Neutrophil (primary cell): ENCODE data around the gene PERM1.
"Not testable (repeated sequence)": the region's sequence is repeated elsewhere in the genome, so short reads cannot be mapped to it uniquely, and the experiment has no call there.

ENCODE experiments used
- H3K27ac ChIP-seq: fragments of 200-600 bp; sonication (generic); 2 replicates; pipeline ENCODE4 v1.5.1; 2016; ENCODE audit warnings: mild to moderate bottlenecking, moderate library complexity
- H3K27me3 ChIP-seq: fragments of 200-600 bp; sonication (generic); 2 replicates; pipeline ENCODE4 v1.6.0; 2016; ENCODE audit warnings: mild to moderate bottlenecking
- H3K36me3 ChIP-seq: fragments of 200-600 bp; sonication (generic); 2 replicates; pipeline ENCODE4 v1.5.1; 2017
- H3K4me1 ChIP-seq, 2 experiments: fragments of 200-600 bp in 1 of 2; sonication (generic) in 1 of 2; 1 replicate in 1 of 2; 2 replicates in 1 of 2; pipeline versions ENCODE4 v1.5.1 to v1.6.1; 2013 to 2016; ENCODE audit warnings: low read depth in 1 of 2, low read length in 1 of 2, mild to moderate bottlenecking in 1 of 2, moderate library complexity in 1 of 2; ENCODE audit not compliant: control insufficient read depth in 1 of 2, insufficient read depth in 1 of 2
- H3K4me3 ChIP-seq, 2 experiments: fragments of 200-600 bp in 1 of 2; sonication (generic) in 1 of 2; 1 replicate in 1 of 2; 2 replicates in 1 of 2; pipeline ENCODE4 v1.5.1; 2013 to 2016; ENCODE audit warnings: low read depth in 1 of 2, low read length in 1 of 2, mild to moderate bottlenecking in 1 of 2, moderate library complexity in 1 of 2
- H3K9me3 ChIP-seq: fragments of 200-600 bp; sonication (generic); 2 replicates; pipeline ENCODE4 v1.5.1; 2016
- CTCF ChIP-seq: fragments of 200-600 bp; sonication (generic); IDR thresholded peaks from 2 replicates; pipeline ENCODE4 v1.5.1; 2016; ENCODE audit warnings: antibody characterized with exemption

The PERM1 gene, protein sequence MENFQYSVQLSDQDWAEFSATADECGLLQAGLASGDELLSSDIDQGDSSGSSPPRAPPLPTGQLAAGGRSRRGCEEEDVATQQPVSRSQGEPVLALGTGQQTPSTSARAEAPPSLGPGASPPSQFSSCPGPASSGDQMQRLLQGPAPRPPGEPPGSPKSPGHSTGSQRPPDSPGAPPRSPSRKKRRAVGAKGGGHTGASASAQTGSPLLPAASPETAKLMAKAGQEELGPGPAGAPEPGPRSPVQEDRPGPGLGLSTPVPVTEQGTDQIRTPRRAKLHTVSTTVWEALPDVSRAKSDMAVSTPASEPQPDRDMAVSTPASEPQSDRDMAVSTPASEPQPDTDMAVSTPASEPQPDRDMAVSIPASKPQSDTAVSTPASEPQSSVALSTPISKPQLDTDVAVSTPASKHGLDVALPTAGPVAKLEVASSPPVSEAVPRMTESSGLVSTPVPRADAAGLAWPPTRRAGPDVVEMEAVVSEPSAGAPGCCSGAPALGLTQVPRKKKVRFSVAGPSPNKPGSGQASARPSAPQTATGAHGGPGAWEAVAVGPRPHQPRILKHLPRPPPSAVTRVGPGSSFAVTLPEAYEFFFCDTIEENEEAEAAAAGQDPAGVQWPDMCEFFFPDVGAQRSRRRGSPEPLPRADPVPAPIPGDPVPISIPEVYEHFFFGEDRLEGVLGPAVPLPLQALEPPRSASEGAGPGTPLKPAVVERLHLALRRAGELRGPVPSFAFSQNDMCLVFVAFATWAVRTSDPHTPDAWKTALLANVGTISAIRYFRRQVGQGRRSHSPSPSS

DNA sequence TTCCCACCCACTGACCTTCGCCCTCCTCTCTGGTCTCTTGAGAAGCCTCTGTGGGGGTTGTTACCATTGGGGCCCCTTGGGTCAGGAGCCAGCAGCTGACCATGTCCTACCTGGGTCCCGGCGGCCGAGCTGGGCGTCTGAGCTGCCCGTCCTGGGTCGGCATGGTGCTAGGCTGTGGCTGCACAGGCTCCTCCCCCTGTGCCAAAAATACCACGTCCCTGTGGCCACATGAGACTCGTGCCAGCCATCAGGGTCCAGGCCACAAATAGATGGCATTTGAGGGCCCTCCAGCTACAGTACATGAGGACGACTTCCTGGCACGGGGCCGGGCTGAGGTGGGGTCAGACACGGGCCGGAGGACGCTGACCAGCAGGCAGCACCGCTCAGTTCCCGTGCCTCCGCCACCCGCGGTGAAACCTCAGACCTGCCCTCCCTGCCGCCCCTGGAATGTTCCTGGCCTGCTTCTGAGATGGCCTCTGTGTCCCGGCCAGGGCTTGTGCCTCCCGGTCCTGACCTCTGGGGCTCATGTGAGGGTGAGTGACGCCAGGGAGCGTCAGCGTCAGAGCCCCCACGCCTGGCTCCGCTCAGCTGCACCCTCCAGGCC, at the start of gene PERM1:
Gene PERM1 (minus strand): TSS at position 139 of the 604 bp plus-strand sequence. CDS start 1,064 bp downstream, outside the sequence.
- Histone ChIP-seq H3K36me3 (no peaks in the 10 kb centered on the region), H3K4me1 (no peaks in the 10 kb centered on the region), H3K27ac (no peak within 1 kb of the TSS), H3K9me3 (no peaks in the 10 kb centered on the region), H3K27me3 (peaks cover 75% of the 10 kb centered on the region), H3K4me3 (no peak within 1 kb of the TSS)
- TF ChIP-seq CTCF = no peak

- H3K9me3 ChIP-seq, H3K4me3 ChIP-seq, H3K36me3 ChIP-seq, H3K27ac ChIP-seq: not testable (repeated sequence)
- H3K4me1 ChIP-seq = peaks cover 4 to 15% of the 10 kb centered on the region in 2 experiments
- H3K27me3 ChIP-seq = peaks cover 76% of the 10 kb centered on the region
Measured at GRCh38 chr1:1030867-1031658, 49.2 kb upstream of the PERM1 start.

DNA sequence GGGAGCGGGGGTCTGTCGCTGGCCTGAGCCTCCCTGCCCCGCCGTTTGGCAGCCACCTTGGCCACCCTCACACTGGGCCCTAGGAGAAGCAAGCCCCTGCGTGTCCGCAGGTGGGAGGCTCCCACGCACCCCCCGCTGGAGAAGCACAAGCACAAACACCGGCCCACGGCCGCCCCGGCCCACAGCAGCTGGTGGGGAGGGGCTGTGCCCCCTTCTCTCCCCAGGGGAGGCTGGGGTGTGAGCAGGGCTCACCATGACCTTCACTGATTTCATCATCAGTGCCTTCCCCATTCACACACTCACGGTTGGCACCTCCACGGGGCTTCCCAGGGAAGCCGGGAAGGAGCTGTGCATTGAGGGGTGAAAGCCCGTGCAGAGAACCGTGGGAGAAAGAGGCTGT, 45.9 kb upstream of the PERM1 start:
- Histone ChIP-seq H3K36me3 (no peaks in the 10 kb centered on the region), H3K27me3 (peaks cover 76% of the 10 kb centered on the region), H3K4me1 (peaks cover 0 to 1% of the 10 kb centered on the region in 2 experiments), H3K27ac (no peak overlapping the region), H3K4me3 (no peak overlapping the region), H3K9me3 (no peaks in the 10 kb centered on the region)
- no peak for TF ChIP-seq CTCF

DNA sequence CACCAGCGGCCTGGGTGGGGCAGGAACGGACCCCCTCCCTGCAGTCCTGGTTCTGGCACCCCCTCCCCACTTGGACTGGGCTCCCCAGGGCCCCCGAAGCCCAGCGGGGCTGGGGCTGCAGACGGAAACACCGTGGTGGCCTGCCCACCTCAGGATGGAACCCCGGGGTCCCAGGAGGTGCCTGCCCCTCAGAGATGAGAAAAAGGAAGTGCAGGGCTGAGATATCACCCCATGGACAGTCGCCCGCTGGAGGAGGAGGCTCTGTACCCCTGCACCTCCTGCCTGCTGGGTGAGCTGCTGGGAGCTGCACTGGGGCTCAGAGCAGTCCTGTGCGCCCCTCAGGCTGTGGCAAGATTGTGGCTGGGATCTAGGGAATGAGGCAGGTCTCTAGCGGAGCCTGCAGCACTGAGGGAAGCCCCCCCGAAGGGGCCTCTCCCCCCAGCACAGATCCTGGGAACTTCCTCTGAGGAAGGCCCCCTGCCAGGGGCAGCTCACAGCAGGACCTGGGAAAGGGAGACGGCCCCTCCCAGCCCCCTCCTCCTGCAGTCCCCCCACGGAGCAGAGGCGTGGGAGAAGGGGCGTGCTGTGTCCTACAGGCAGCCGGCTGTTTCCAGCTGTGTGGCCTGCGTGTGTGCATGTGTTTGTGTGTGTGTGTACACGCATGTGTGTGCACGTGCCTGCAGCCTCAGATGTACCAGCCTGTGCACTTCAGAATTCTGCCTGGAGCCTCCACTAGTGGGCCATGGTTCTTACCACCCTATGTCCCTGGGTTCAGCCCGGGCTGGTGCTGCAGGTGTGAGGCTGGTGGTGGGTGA, 44.9 kb upstream of the PERM1 start:
- Histone ChIP-seq H3K27me3 (peaks cover 76% of the 10 kb centered on the region), H3K4me1 (no peaks in the 10 kb centered on the region), H3K27ac (no peak overlapping the region), H3K9me3 (no peaks in the 10 kb centered on the region), H3K36me3 (no peaks in the 10 kb centered on the region), H3K4me3 (no peak overlapping the region)
- TF ChIP-seq CTCF = no peak

DNA sequence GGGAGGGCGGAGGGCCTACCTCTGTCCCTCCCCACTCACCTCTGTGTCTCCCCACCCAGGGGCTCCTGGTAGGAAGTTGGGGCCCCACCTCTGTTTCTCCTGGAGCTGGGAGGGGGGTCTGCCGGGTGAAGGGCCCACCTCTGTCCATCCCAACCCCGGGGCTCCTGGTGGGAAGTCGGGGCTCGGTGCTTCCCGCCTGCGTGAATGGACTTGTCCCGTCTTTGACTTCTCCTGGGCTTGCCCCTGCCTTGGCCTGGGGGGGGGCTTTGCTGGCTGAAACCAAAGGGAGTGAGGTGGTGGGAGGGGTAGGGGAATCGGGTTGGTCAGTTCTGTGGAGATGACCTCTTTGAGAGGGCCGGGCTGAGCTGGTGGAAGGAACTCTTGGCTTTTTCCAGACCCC, 43.8 kb upstream of the PERM1 start:
- peaks cover 76% of the 10 kb centered on the region for H3K27me3 ChIP-seq
- H3K4me1 ChIP-seq = peaks cover 0 to 5% of the 10 kb centered on the region in 2 experiments
- H3K27ac ChIP-seq = no peak overlapping the region
- no peak for TF ChIP-seq CTCF
- no peaks in the 10 kb centered on the region for H3K9me3 ChIP-seq
- no peaks in the 10 kb centered on the region for H3K36me3 ChIP-seq
- H3K4me3 ChIP-seq = no peak overlapping the region
